GM12864 (cell line): ENCODE results near the gene PNPLA7.

Source experiments
- DNase-seq: peaks from one replicate; pipeline ENCODE4 v3.0.0-alpha.2; 2011; ENCODE audit warnings: low read depth
- H3K4me3 ChIP-seq: 2 replicates; pipeline ENCODE4 v1.5.1; 2011; ENCODE audit warnings: mild to moderate bottlenecking, low read depth, low read length, control low read depth
- TF ChIP-seq, protein P1 (sequence below): IDR thresholded peaks from 2 replicates; pipeline ENCODE4 v1.5.1; 2011; ENCODE audit warnings: low read depth, mild to moderate bottlenecking, moderate library complexity, low read length, control low read depth, inconsistent platforms; ENCODE audit errors: missing control alignments

The PNPLA7 gene

DNA sequence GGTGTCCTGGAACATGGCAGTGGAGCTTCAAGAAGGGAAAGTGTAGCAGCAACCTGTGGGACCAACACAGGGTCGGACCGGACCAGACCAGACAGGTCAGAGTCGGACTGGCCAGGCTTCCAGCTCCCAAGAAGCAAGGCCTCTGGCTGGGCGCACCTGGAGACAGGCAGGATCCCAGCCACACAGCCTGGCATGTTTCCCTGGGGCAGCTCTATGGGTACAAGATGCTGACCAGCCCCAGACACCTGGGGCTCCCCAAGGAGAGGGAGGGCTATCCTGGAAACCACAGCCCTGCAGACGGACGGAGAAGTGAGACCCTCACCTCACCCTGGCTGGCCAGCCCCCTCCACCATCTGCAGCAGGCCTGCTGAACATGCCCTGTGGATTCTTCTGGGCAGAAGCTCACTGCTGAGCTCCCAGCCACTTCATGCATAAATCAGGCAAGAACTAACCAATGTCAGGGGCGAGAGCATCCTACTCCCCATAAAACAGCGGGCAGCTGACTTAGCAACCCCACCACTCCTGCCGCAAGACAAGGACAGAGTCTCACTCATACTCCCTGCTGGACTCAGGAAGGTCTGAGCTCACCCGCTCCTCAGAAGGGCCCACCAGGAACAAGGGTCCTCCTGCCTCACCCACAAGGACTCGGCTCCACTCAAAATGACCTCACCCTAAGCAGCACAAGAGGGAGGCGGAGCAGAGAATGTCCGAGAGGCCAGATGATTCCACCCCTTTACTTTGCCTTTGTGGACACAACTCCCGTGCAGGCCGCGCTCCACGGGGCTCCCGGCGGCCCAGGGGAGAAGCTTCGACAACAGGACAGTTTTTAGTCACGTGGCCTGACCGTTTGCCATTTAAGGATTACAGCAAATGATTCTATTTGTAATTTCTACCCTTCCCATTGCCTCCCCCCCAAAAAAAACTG lies 31.4 kb upstream of the PNPLA7 start:
- H3K4me3 ChIP-seq, result no peak overlapping the region
- TF ChIP-seq, protein P1, sequence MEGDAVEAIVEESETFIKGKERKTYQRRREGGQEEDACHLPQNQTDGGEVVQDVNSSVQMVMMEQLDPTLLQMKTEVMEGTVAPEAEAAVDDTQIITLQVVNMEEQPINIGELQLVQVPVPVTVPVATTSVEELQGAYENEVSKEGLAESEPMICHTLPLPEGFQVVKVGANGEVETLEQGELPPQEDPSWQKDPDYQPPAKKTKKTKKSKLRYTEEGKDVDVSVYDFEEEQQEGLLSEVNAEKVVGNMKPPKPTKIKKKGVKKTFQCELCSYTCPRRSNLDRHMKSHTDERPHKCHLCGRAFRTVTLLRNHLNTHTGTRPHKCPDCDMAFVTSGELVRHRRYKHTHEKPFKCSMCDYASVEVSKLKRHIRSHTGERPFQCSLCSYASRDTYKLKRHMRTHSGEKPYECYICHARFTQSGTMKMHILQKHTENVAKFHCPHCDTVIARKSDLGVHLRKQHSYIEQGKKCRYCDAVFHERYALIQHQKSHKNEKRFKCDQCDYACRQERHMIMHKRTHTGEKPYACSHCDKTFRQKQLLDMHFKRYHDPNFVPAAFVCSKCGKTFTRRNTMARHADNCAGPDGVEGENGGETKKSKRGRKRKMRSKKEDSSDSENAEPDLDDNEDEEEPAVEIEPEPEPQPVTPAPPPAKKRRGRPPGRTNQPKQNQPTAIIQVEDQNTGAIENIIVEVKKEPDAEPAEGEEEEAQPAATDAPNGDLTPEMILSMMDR, result no peak
- no peak for DNase-seq

DNA sequence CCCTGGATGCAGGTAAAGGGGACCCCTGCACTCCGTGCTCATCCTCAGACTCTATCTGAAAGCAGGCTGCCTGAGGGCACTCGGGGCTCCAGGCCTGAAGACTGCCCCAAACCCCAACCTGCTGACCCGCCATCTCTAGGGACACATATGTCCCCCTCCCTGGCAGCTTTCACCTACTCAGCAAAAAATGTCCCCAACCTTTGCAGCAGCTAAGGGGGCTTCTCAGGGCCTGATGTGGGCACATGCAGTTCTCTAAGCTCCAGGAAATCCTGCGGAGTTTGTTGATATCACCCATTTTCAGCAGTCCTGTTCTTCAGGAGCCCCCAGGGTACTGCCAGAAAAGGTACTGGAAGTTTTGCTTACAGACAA lies 30.7 kb upstream of the PNPLA7 start:
- DNase-seq, result no peak
- H3K4me3 ChIP-seq, result no peak overlapping the region
- TF ChIP-seq, protein P1, result no peak

GRCh38 chr9:137580209-137580953 lies 30.2 kb upstream of the PNPLA7 start:
- no peak for DNase-seq
- no peak overlapping the region for H3K4me3 ChIP-seq

GRCh38 chr9:137579259-137579604 lies 29.0 kb upstream of the PNPLA7 start:
- H3K4me3 ChIP-seq, result peak overlapping the region; percentile 20; the same call in 1 of the 2 replicates
- TF ChIP-seq, protein P1, result no peak
- no peak for DNase-seq

More at GRCh38 chr9:137580209-137580953, 30.2 kb upstream of the PNPLA7 start:
- TF ChIP-seq, protein P1, result no peak

GRCh38 chr9:137578518-137579258 lies 28.5 kb upstream of the PNPLA7 start, which contains the start of gene DPH7:
TSS of gene DPH7 (minus strand) at chr9:137578925. CDS start at chr9:137578777, 148 bp downstream.
- DNase-seq, result peak; percentile 57
- peak within 1 kb of the TSS; percentile 93 for H3K4me3 ChIP-seq

DNA sequence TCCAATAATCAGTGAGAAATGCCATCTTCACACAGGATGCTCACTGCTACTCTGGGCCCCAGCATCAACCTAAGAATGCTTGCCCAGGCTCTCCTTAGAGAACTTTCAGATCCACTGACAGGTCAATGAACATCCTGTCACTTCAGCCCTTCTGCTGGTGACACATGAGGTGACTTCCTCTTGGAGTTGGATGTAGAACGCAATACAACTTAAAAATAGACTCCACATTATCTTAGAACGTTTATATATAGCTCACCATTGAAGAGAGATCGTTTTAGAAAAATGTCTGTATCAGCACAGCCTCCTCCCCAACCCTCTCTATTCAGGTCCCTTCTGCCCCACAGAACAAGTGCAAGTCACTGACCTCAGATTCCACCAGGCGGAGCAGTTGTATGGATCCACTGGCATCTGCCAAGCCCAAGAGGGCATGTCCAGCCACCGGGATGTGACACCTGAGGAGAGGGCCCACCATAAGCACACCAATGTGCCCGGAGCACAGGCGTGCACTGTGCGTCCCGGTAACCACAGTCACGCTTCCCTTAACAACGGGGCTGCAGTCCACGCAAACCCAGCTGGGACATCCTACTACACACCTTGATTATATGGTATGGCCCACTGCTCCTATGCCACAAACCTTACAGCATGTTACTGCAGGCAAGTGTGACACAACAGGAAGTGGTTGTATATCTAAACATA lies 25.7 kb upstream of the PNPLA7 start:
- TF ChIP-seq, protein P1, result peak; percentile 10
- DNase-seq, result no peak
- H3K4me3 ChIP-seq, result no peak overlapping the region

More at GRCh38 chr9:137578518-137579258, 28.5 kb upstream of the PNPLA7 start, which contains the start of gene DPH7:
- TF ChIP-seq, protein P1, result peak; percentile 90
